H1 (cell line): ENCODE data around the gene ARHGAP32. TPM values are rescaled to one million over a fixed set of nuclear protein-coding genes. Genes with fewer than 3 reads are reported as not detected.

ENCODE experiments used
- CTCF ChIA-PET: fragments of 300-600 bp; sonication (Branson Sonifier 250); formaldehyde crosslinking; loops from one replicate; lab custom pipeline; 2021; ENCODE audit not compliant: partially characterized antibody; lab: Charles Lee
- POLR2A ChIA-PET: fragments of 300-600 bp; sonication (Branson Sonifier 250); formaldehyde crosslinking; loops from one replicate; lab custom pipeline; 2021; ENCODE audit warnings: inconsistent platforms; ENCODE audit not compliant: partially characterized antibody; lab: Charles Lee
- DNase-seq, 2 experiments: peaks; one replicate each; pipeline versions ENCODE4 v3.0.0 to v3.0.0-alpha.2; 2010 to 2022; ENCODE audit warnings: low spot score in 2 of 2, low read depth in 1 of 2, mixed read lengths in 1 of 2
- FAIRE-seq: peaks from 2 replicates; lab custom pipeline; 2011; peaks lifted over from hg19 to GRCh38; lab: Jason Lieb, UNC
- H2AFZ ChIP-seq: 2 replicates; pipeline ENCODE4 v1.8.1; 2012; ENCODE audit warnings: low read length, inconsistent platforms
- H2AK5ac ChIP-seq: 2 replicates; pipeline ENCODE4 v1.6.1; 2013; ENCODE audit warnings: low read depth, low read length
- H2BK120ac ChIP-seq: replicated peaks from 2 replicates; pipeline ENCODE3; 2013; ENCODE audit warnings: low read depth, low read length, inconsistent platforms
- H2BK12ac ChIP-seq: 2 replicates; pipeline ENCODE4 v1.6.1; 2013; ENCODE audit warnings: low read depth, low read length
- H2BK15ac ChIP-seq: 2 replicates; pipeline ENCODE4 v1.6.1; 2013; ENCODE audit warnings: low read length
- H2BK20ac ChIP-seq: 2 replicates; pipeline ENCODE4 v1.6.1; 2013; ENCODE audit warnings: low read length
- H2BK5ac ChIP-seq: 2 replicates; pipeline ENCODE4 v1.6.1; 2013; ENCODE audit warnings: low read depth, low read length
- H3K14ac ChIP-seq: 2 replicates; pipeline ENCODE4 v1.6.1; 2013; ENCODE audit warnings: inconsistent platforms; ENCODE audit not compliant: insufficient read length
- H3K18ac ChIP-seq: 2 replicates; pipeline ENCODE4 v1.6.1; 2013; ENCODE audit warnings: low read length; ENCODE audit errors: extremely low read depth
- H3K23ac ChIP-seq: 2 replicates; pipeline ENCODE4 v1.6.1; 2013; ENCODE audit warnings: inconsistent platforms; ENCODE audit not compliant: insufficient read length
- H3K23me2 ChIP-seq: 2 replicates; pipeline ENCODE4 v1.6.1; 2013; ENCODE audit warnings: low read depth, low read length
- H3K27ac ChIP-seq: 2 replicates; pipeline ENCODE4 v1.6.1; 2011; ENCODE audit warnings: low read depth, low read length, inconsistent platforms
- H3K27me3 ChIP-seq, 4 experiments: replicated peaks in 1 of 4; 1 replicate in 1 of 4; 2 replicates in 3 of 4; pipeline versions ENCODE4 v1.6.1 to v1.8.1; 2011 to 2013; ENCODE audit warnings: low read length in 3 of 4, mild to moderate bottlenecking in 3 of 4, inconsistent platforms in 2 of 4, mixed read lengths in 2 of 4, moderate library complexity in 1 of 4; ENCODE audit not compliant: control insufficient read depth in 3 of 4, insufficient read depth in 3 of 4; ENCODE audit errors: extremely low read depth in 1 of 4
- H3K36me3 ChIP-seq, 4 experiments: 2 replicates each; pipeline versions ENCODE4 v1.6.1 to v1.8.1; 2011 to 2013; ENCODE audit warnings: mild to moderate bottlenecking in 4 of 4, low read length in 3 of 4, moderate library complexity in 2 of 4, control low read depth in 1 of 4, inconsistent platforms in 1 of 4; ENCODE audit not compliant: insufficient read depth in 4 of 4, control insufficient read depth in 2 of 4
- H3K4ac ChIP-seq: replicated peaks from 2 replicates; pipeline ENCODE3; 2013; ENCODE audit warnings: low read length, low read depth, mixed read lengths, inconsistent platforms; ENCODE audit not compliant: insufficient read length
- H3K4me1 ChIP-seq, 4 experiments: replicated peaks in 1 of 4; 1 replicate in 1 of 4; 2 replicates in 3 of 4; pipeline versions ENCODE4 v1.6.1 to v1.8.1; 2011 to 2013; ENCODE audit warnings: low read length in 3 of 4, inconsistent platforms in 2 of 4, mixed read lengths in 1 of 4; ENCODE audit not compliant: insufficient read depth in 4 of 4, control insufficient read depth in 3 of 4
- H3K4me2 ChIP-seq, 2 experiments: 2 replicates each; pipeline versions ENCODE4 v1.6.1 to v1.8.1; 2011 to 2013; ENCODE audit warnings: low read depth in 2 of 2, low read length in 2 of 2, control low read depth in 1 of 2, inconsistent platforms in 1 of 2, mild to moderate bottlenecking in 1 of 2; ENCODE audit not compliant: insufficient read depth in 1 of 2
- H3K4me3 ChIP-seq, 4 experiments: fragments of 200-600, 300-600 bp in 1 of 4; sonication (generic), shearing (Covaris generic), sonication (Bioruptor Twin) in 1 of 4; 2 replicates each; pipeline versions ENCODE4 v1.5.1 to v1.8.1; 2011 to 2016; ENCODE audit warnings: low read length in 4 of 4, low read depth in 3 of 4, control low read depth in 2 of 4, inconsistent platforms in 2 of 4, mild to moderate bottlenecking in 2 of 4, mixed read lengths in 1 of 4, moderate library complexity in 1 of 4; ENCODE audit not compliant: insufficient read depth in 2 of 4; ENCODE audit errors: extremely low read depth in 1 of 4
- H3K56ac ChIP-seq: replicated peaks from 2 replicates; pipeline ENCODE3; 2013; ENCODE audit warnings: low read depth, mild to moderate bottlenecking, mixed read lengths, low read length, inconsistent platforms; ENCODE audit not compliant: insufficient read length
- H3K79me1 ChIP-seq: 2 replicates; pipeline ENCODE4 v1.6.1; 2013; ENCODE audit warnings: low read depth, low read length, control low read depth
- H3K79me2 ChIP-seq, 2 experiments: 2 replicates each; pipeline versions ENCODE4 v1.6.1 to v1.8.1; 2012 to 2013; ENCODE audit warnings: low read length in 2 of 2, mild to moderate bottlenecking in 2 of 2, inconsistent platforms in 1 of 2; ENCODE audit not compliant: insufficient read depth in 2 of 2, control insufficient read depth in 1 of 2
- H3K9ac ChIP-seq, 4 experiments: replicated peaks in 1 of 4; 1 replicate in 1 of 4; 2 replicates in 3 of 4; pipeline versions ENCODE4 v1.6.1 to v1.8.1; 2011 to 2013; ENCODE audit warnings: low read depth in 3 of 4, low read length in 3 of 4, control low read depth in 2 of 4, mild to moderate bottlenecking in 2 of 4, moderate library complexity in 2 of 4, inconsistent platforms in 1 of 4; ENCODE audit errors: extremely low read depth in 1 of 4
- H3K9me3 ChIP-seq, 2 experiments: 2 replicates each; pipeline versions ENCODE4 v1.6.1 to v1.8.1; 2012 to 2013; ENCODE audit warnings: mild to moderate bottlenecking in 2 of 2, moderate library complexity in 2 of 2, control low read depth in 1 of 2, inconsistent platforms in 1 of 2, low read depth in 1 of 2, low read length in 1 of 2, mixed read lengths in 1 of 2; ENCODE audit not compliant: insufficient read depth in 2 of 2
- H4K20me1 ChIP-seq, 2 experiments: replicated peaks in 1 of 2; 2 replicates each; pipeline versions ENCODE3 to v1.8.1; 2011 to 2013; ENCODE audit warnings: inconsistent platforms in 2 of 2, low read length in 2 of 2, mild to moderate bottlenecking in 1 of 2; ENCODE audit not compliant: insufficient read depth in 2 of 2, control insufficient read depth in 1 of 2
- H4K5ac ChIP-seq: 2 replicates; pipeline ENCODE4 v1.6.1; 2013; ENCODE audit warnings: low read length, low read depth, mixed read lengths, inconsistent platforms; ENCODE audit not compliant: insufficient read length
- H4K8ac ChIP-seq: 2 replicates; pipeline ENCODE4 v1.8.0; 2013; ENCODE audit warnings: mild to moderate bottlenecking, moderate library complexity, low read length, inconsistent platforms; ENCODE audit not compliant: insufficient read depth; ENCODE audit errors: extremely low read depth
- H4K91ac ChIP-seq: replicated peaks from 2 replicates; pipeline ENCODE3; 2013; ENCODE audit warnings: low read length, mixed read lengths, inconsistent platforms; ENCODE audit not compliant: insufficient read length
- CBX5 ChIP-seq: fragments of 300-800, 300-1000 bp; sonication (generic); IDR thresholded peaks from 2 replicates; pipeline ENCODE4 v1.7.1; 2016; ENCODE audit warnings: antibody characterized with exemption, low read length, low read depth
- CBX8 ChIP-seq: fragments of 300-800, 300-1000 bp; sonication (generic); IDR thresholded peaks from 2 replicates; pipeline ENCODE4 v1.7.1; 2016; ENCODE audit warnings: low read depth, low read length, borderline replicate concordance
- CTBP2 ChIP-seq: IDR thresholded peaks from 2 replicates; pipeline ENCODE4 v1.7.0; 2011; ENCODE audit warnings: borderline replicate concordance, mild to moderate bottlenecking, moderate library complexity, mixed read lengths, low read length; ENCODE audit not compliant: insufficient read depth, insufficient read length
- EZH2 ChIP-seq: fragments of 200-600 bp; sonication (generic); IDR thresholded peaks from 2 replicates; pipeline ENCODE4 v1.7.1; 2012; ENCODE audit warnings: low read depth, mild to moderate bottlenecking, moderate library complexity, low read length, inconsistent platforms; ENCODE audit not compliant: severe bottlenecking
- HDAC2 ChIP-seq, 2 experiments: fragments of 300-600 bp in 1 of 2; sonication (generic) in 1 of 2; IDR thresholded peaks; 2 replicates each; pipeline ENCODE4 v1.6.1; 2011 to 2012; ENCODE audit warnings: low read depth in 2 of 2, low read length in 2 of 2, mild to moderate bottlenecking in 2 of 2, moderate library complexity in 2 of 2, borderline replicate concordance in 1 of 2, inconsistent platforms in 1 of 2
- JUND ChIP-seq: IDR thresholded peaks from 2 replicates; pipeline ENCODE4 v1.6.1; 2011; ENCODE audit warnings: mild to moderate bottlenecking, improper control_type of control experiment, low read length
- MAX ChIP-seq: IDR thresholded peaks from 2 replicates; pipeline ENCODE4 v1.6.1; 2012; ENCODE audit warnings: inconsistent platforms
- NRF1 ChIP-seq: IDR thresholded peaks from 2 replicates; pipeline ENCODE4 v1.6.1; 2011; ENCODE audit warnings: mild to moderate bottlenecking, low read depth, low read length, improper control_type of control experiment
- RNF2 ChIP-seq: fragments of 200-900, 300-1000 bp; sonication (generic); IDR thresholded peaks from 2 replicates; pipeline ENCODE4 v1.7.1; 2016; ENCODE audit warnings: borderline replicate concordance, low read depth, mild to moderate bottlenecking, antibody characterized with exemption, low read length; ENCODE audit not compliant: poor library complexity, severe bottlenecking; ENCODE audit errors: missing control alignments
- TCF12 ChIP-seq: IDR thresholded peaks from 2 replicates; pipeline ENCODE4 v1.6.1; 2011; ENCODE audit warnings: low read depth, mild to moderate bottlenecking, low read length
- WGBS, 2 experiments: shearing (Covaris generic) in 1 of 2; methylation state at CpG; one replicate each; pipeline versions ENCODE4 v1.1.6 to v1.1.7; 2013 to 2015; ENCODE audit warnings: low lambda C conversion rate in 2 of 2, mixed read lengths in 2 of 2, inconsistent platforms in 1 of 2, low coverage in 1 of 2, missing lambda C conversion rate in 1 of 2; ENCODE audit not compliant: insufficient replicate concordance in 2 of 2, insufficient coverage in 1 of 2, insufficient read length in 1 of 2; ENCODE audit errors: extremely low coverage in 1 of 2, missing lambda C conversion rate in 1 of 2; 5-methylcytosine and 5-hydroxymethylcytosine counted together
- polyA plus RNA-seq, 7 experiments: library from polyadenylated mRNA; depleted of rRNA in 3 of 7; stranded (reverse) in 5 of 7; unstranded in 2 of 7; fragments of >200 nt in 5 of 7; fragments of 200-250 nt in 2 of 7; gene quantifications; 1 replicate in 5 of 7; 2 replicates in 1 of 7; 4 replicates in 1 of 7; pipeline versions ENCODE4 v1.2.1 to v1.2.3, GENCODE V29; 2011 to 2013; ENCODE audit warnings: missing spikeins in 2 of 7, mixed read lengths in 2 of 7
- total RNA-seq: library from RNA; stranded (reverse); fragmentation: NEBNext Ultra II Directional; extraction: Animal tissue kit (Norgen Biotek cat#: 25700); gene quantifications from 2 replicates; pipeline ENCODE4 v1.2.1, GENCODE V29; 2021

Gene ARHGAP32
- total and polyA plus RNA-seq, 2 of the 8 experiments (the other 6 are each of a cell fraction or from before 2014, with no cell fraction given): 13.7 to 30.0 TPM

DNA sequence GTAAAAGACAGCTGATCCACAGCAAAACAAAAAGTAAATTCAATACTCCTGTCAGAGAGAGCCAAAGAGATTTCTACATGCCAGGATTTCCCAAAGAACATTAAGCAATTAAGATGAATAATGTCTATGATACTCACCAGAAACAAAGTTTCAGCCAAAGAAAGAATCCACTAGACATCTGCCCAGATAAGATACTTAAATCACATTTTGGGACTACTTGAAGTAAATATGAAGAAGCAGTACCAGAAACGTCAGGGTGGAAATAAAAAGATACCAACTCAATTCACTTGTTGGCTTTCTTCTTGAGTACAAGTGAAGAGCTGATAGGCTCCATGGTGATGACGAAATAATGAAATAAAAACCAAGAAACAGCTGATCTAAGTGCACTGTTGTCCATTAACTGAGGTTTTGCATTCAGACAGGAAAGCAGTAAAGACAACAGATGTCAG is 31.6 kb upstream of the ARHGAP32 start:
- Histone ChIP-seq H4K8ac (no peak overlapping the region), H3K4me3 (no peak overlapping the region), H3K4ac (no peak overlapping the region), H3K9me3 (peaks cover 4 to 15% of the 10 kb centered on the region in 2 experiments; a peak in 3 of 4 replicates), H3K36me3 (peaks cover 0 to 4% (median 1%) of the 10 kb centered on the region in 4 experiments; a peak in 3 of 8 replicates), H3K18ac (no peak overlapping the region), H2BK15ac (no peak overlapping the region), H2BK5ac (no peak overlapping the region), H4K20me1 (peaks cover 0 to 2% of the 10 kb centered on the region in 2 experiments), H4K5ac (no peak overlapping the region), H2AK5ac (no peak overlapping the region), H3K79me2 (peaks cover 0 to 98% of the 10 kb centered on the region in 2 experiments; a peak in 3 of 4 replicates), H2BK120ac (no peak overlapping the region), H3K4me2 (no peak overlapping the region), H2BK20ac (no peak overlapping the region), H3K4me1 (peaks cover 2 to 10% (median 6%) of the 10 kb centered on the region in 4 experiments; a peak in 5 of 7 replicates), H3K14ac (no peak overlapping the region), H3K9ac (no peak overlapping the region), H4K91ac (no peak overlapping the region), H2BK12ac (no peak overlapping the region), H3K23me2 (no peaks in the 10 kb centered on the region), H3K79me1 (peaks cover 6% of the 10 kb centered on the region; the same call in 1 of the 2 replicates), H3K56ac (no peak overlapping the region), H3K23ac (no peak overlapping the region), H3K27ac (no peak overlapping the region), H3K27me3 (no peaks in the 10 kb centered on the region), H2AFZ (no peak overlapping the region)
- no peak for FAIRE-seq
- POLR2A ChIA-PET: interaction anchor here (1.1 kb wide), 1 partner anchor 11 kb away, joined by 3 read pairs; no protein-coding TSS in a partner anchor
- WGBS, 2 experiments: 83% methylated on average over 2 of the region's 2 CpGs; no CpG with 5 or more reads in 1 of the 2 experiments
- DNase-seq: no peak
- CTCF ChIA-PET: interaction anchor here (1.3 kb wide), 1 partner anchor 15 kb away, joined by 7 read pairs; no protein-coding TSS in a partner anchor
- no peak for TF ChIP-seq RNF2
- no peak for TF ChIP-seq MAX
- no peak for TF ChIP-seq CBX8
- no peak for TF ChIP-seq JUND
- TF ChIP-seq NRF1: no peak
- no peak for TF ChIP-seq TCF12
- TF ChIP-seq CTBP2: no peak
- TF ChIP-seq CBX5: no peak
- TF ChIP-seq EZH2: no peak
- TF ChIP-seq HDAC2 (IDR thresholded peaks at IDR 0.05; ENCODE audit: borderline replicate concordance in 1 of 2, low read depth in 2 of 2, low read length in 2 of 2): no peak
